Cardiac muscle cell (in vitro differentiated cells and primary cell): ENCODE data around the gene B3GAT1. TPM values are rescaled to one million over a fixed set of nuclear protein-coding genes. Genes with fewer than 3 reads are reported as not detected.

Experiments
- DNase-seq, 2 donors: peaks; one replicate each; pipeline versions ENCODE4 v3.0.0 to v3.0.0-alpha.2; 2010 to 2017; ENCODE audit warnings: low read depth in 1 of 2, low spot score in 1 of 2
- H3K27ac ChIP-seq: fragments of 200-600 bp; sonication (generic); 2 replicates; pipeline ENCODE4 v1.5.1; 2016
- H3K27me3 ChIP-seq: fragments of 200-600 bp; sonication (generic); 2 replicates; pipeline ENCODE4 v1.6.0; 2016; ENCODE audit warnings: control low read depth
- H3K36me3 ChIP-seq: fragments of 200-600 bp; sonication (generic); 2 replicates; pipeline ENCODE4 v1.5.1; 2016; ENCODE audit warnings: control low read depth
- H3K4me1 ChIP-seq: fragments of 200-600 bp; sonication (generic); 2 replicates; pipeline ENCODE4 v1.8.1; 2017; ENCODE audit warnings: low read depth, mild to moderate bottlenecking, mixed run types
- H3K4me3 ChIP-seq: fragments of 200-600 bp; sonication (generic); 2 replicates; pipeline ENCODE4 v1.5.1; 2016; ENCODE audit warnings: mild to moderate bottlenecking
- H3K9me3 ChIP-seq: fragments of 200-600 bp; sonication (generic); 2 replicates; pipeline ENCODE4 v1.5.1; 2017; ENCODE audit warnings: low read depth, mild to moderate bottlenecking, control low read depth
- polyA plus RNA-seq: library from polyadenylated mRNA; unstranded; fragments of >200 nt; fragmentation: Nextera tagmentation; extraction: Ambion mirVana; gene quantifications from 2 replicates; pipeline ENCODE4 v1.2.1, GENCODE V29; 2016
- total RNA-seq: library from RNA; depleted of rRNA; stranded (reverse); fragments of >200 nt; gene quantifications from 2 replicates; pipeline ENCODE4 v1.2.3, GENCODE V29; 2016
- TF ChIP-seq, protein P1 (sequence below): IDR thresholded peaks from 2 replicates; pipeline ENCODE4 v1.5.1; 2012; ENCODE audit warnings: low read depth, mild to moderate bottlenecking, low read length

B3GAT1 gene
- total and polyA plus RNA-seq, 2 experiments from 2014 or later: 1.5 TPM; not detected in 1

DNA sequence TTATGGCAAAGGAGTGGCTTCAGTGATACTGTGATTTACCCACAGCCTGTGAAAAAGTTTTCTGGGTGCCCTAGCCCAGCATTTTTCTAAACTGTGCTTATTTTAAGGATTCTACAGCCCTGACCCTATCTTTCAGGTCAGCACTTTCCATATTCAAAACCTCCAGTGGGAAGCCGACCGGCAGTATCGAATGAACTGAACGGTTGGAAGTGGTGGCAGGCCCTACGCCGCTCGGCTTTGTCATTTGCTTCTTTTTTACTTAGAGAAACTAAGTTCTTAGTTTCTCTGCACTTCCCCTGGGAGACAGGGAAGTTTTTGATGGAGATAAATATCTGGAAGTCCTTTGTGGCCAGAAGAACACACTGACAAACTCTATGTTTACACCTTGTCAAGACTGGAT is 79.3 kb downstream of the B3GAT1 start:
- Histone ChIP-seq H3K36me3 (no peaks in the 10 kb centered on the region), H3K27ac (no peak overlapping the region), H3K9me3 (no peaks in the 10 kb centered on the region), H3K4me1 (peaks cover 4% of the 10 kb centered on the region), H3K4me3 (no peak overlapping the region), H3K27me3 (peaks cover 62% of the 10 kb centered on the region)
- TF ChIP-seq, protein P1, sequence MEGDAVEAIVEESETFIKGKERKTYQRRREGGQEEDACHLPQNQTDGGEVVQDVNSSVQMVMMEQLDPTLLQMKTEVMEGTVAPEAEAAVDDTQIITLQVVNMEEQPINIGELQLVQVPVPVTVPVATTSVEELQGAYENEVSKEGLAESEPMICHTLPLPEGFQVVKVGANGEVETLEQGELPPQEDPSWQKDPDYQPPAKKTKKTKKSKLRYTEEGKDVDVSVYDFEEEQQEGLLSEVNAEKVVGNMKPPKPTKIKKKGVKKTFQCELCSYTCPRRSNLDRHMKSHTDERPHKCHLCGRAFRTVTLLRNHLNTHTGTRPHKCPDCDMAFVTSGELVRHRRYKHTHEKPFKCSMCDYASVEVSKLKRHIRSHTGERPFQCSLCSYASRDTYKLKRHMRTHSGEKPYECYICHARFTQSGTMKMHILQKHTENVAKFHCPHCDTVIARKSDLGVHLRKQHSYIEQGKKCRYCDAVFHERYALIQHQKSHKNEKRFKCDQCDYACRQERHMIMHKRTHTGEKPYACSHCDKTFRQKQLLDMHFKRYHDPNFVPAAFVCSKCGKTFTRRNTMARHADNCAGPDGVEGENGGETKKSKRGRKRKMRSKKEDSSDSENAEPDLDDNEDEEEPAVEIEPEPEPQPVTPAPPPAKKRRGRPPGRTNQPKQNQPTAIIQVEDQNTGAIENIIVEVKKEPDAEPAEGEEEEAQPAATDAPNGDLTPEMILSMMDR: no peak
- no peak for DNase-seq

DNA sequence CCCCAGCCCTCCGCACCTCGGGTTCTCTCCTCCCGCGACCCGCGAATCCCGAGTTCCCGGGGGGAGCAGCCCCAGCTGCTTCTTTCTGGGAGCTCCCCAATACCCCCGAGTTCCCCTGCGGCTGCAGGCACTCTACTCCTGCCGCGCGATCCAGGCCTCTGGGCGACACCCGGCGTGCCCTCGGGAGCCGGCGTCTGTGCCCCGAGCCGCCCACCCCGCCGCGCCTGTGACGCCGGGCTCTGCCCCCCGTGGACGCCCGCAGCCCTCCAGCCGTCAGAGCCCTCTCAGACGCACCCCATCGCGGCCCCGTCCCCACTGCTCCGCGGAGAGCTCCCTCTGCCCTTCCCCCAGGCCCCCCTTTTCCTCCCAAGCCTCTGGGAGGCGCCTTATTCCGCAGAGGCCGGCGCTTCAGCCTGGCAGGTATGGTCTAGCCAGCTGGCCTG is 79.8 kb downstream of the B3GAT1 start:
- Histone ChIP-seq H3K9me3 (no peaks in the 10 kb centered on the region), H3K4me3 (peak overlapping the region; percentile 36), H3K36me3 (no peaks in the 10 kb centered on the region), H3K27ac (no peak overlapping the region), H3K4me1 (peaks cover 4% of the 10 kb centered on the region), H3K27me3 (peaks cover 62% of the 10 kb centered on the region)
- DNase-seq: peak in 1 of 2 donors; percentile 28
- TF ChIP-seq, protein P1: no peak

DNA sequence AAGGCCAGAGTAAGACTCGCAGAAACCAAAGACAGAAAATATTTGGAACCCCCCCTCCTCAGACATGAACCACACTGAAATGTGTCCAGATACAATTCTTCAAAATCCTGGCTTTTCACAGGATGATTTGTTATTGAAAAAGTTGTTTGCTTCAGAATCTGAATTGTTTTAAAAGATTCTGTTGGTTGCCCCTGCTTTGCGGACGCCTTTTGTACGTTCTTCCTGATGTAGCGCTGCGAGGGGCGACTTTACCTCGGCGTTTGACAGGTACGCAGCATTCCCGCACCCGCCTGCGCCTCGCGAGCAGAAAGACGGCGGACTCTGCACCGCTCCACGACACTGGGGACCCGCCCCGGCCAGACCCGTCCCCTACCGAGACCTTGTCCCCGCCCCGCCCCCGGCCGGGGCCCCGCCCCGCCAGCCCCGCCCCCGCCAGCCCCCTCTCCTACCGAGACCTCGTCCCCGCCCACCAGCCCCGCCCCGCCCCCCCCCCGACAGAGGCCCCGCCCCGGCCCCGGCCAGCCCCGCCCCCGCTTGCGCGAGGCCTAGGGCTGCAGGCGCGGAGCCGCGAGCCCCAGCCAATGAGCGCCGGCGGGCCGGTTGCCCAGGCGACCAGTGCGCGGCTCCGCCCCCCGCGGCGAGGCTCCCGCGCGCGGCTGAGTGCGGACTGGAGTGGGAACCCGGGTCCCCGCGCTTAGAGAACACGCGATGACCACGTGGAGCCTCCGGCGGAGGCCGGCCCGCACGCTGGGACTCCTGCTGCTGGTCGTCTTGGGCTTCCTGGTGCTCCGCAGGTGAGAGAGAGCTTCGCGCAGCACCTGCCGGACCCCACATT is 80.5 kb downstream of the B3GAT1 start, which contains the start of gene GLB1L2:
Gene GLB1L2 (plus strand): TSS at position 635 of the 835 bp plus-strand sequence. CDS start 74 bp downstream, at position 709.
- peak; percentile 58 to 87 for DNase-seq
- Histone ChIP-seq H3K9me3 (no peaks in the 10 kb centered on the region), H3K27me3 (peaks cover 62% of the 10 kb centered on the region), H3K4me3 (peak within 1 kb of the TSS; percentile 36), H3K4me1 (peaks cover 4% of the 10 kb centered on the region), H3K36me3 (no peaks in the 10 kb centered on the region), H3K27ac (no peak within 1 kb of the TSS)
- TF ChIP-seq, protein P1: no peak

DNA sequence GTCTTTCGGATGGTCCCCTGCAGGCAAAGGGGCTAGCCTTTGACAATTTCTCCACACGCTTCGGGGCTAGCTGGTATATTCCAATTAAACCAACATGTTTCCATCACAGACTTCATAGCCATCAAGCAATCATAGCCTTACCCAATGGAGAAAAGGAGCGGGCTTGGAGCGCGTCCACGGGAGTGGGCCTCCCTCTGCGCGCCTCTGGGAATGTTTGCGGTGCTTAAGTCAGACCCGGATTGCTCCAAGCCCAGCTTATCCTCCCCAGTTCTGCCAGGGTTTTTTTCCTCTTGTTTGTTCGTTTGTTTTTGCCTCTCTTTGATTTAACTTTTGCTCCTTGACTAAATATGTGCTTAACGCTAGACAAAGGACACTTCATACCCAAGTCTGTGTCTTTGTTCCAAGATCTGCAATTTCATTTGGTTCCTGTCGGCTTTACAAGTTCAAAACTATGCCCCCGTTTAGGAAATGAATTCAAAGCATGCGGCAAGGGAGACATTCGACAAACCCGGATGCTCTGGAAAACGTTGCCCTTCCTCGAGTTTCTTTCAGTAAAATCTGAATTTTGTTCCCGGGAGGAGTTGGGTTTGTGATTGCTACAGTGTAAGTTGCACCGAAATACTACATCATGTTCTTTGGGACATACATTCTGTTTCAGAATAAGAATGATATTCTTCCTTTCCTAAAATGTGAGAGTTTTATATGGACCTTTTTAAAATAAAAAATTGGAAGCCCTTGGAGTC is 81.3 kb downstream of the B3GAT1 start:
- no peaks in the 10 kb centered on the region for H3K9me3 ChIP-seq
- no peaks in the 10 kb centered on the region for H3K36me3 ChIP-seq
- H3K4me3 ChIP-seq: peak overlapping the region; percentile 33
- peaks cover 59% of the 10 kb centered on the region for H3K27me3 ChIP-seq
- no peak overlapping the region for H3K27ac ChIP-seq
- H3K4me1 ChIP-seq: peaks cover 4% of the 10 kb centered on the region
- DNase-seq: no peak
- TF ChIP-seq, protein P1: no peak

Other genes starting within 250 kb of the B3GAT1 start
- gene NCAPD3, start 188.3 kb downstream of the B3GAT1 start, total RNA-seq: 17.1 and 19.0 TPM in 2 replicates
- 12.6 and 20.8 TPM in 2 replicates for gene NCAPD3, start 188.3 kb downstream of the B3GAT1 start, polyA plus RNA-seq
- gene VPS26B, start 187.6 kb downstream of the B3GAT1 start, total RNA-seq: 49.4 and 56.5 TPM in 2 replicates
- 43.9 and 46.9 TPM in 2 replicates for gene VPS26B, start 187.6 kb downstream of the B3GAT1 start, polyA plus RNA-seq
- gene THYN1, start 158.9 kb downstream of the B3GAT1 start, total RNA-seq: 87.4 and 90.2 TPM in 2 replicates
- 123 and 145 TPM in 2 replicates for gene THYN1, start 158.9 kb downstream of the B3GAT1 start, polyA plus RNA-seq
- 45.7 and 55.7 TPM in 2 replicates for gene ACAD8, start 158.7 kb downstream of the B3GAT1 start, total RNA-seq
- 52.4 and 70.4 TPM in 2 replicates for gene ACAD8, start 158.7 kb downstream of the B3GAT1 start, polyA plus RNA-seq
- not detected in 2 replicates for gene GLB1L3, start 135.9 kb downstream of the B3GAT1 start, total RNA-seq
- not detected in 2 replicates for gene GLB1L3, start 135.9 kb downstream of the B3GAT1 start, polyA plus RNA-seq
- 2.0 and 3.8 TPM in 2 replicates for gene GLB1L2, start 80.3 kb downstream of the B3GAT1 start, total RNA-seq
- gene GLB1L2, start 80.3 kb downstream of the B3GAT1 start, polyA plus RNA-seq: 1.00 and 2.6 TPM in 2 replicates